Measurements from ENCODE around the gene ZFP62.
"Not testable (repeated sequence)": the region's sequence is repeated elsewhere in the genome, so short reads cannot be mapped to it uniquely, and the experiment has no call there.

Gene ZFP62

GRCh38 chr5:180830253-180831138 is 30.6 kb downstream of the ZFP62 start:
- no peak for DNase-seq (ENCODE audit: low read depth, low spot score)

- no peak for DNase-seq (ENCODE audit: low read depth, low spot score)
Measured at GRCh38 chr5:180829726-180830125, 31.4 kb downstream of the ZFP62 start.

GRCh38 chr5:180828756-180829531 is 32.1 kb downstream of the ZFP62 start:
- not testable (repeated sequence) for DNase-seq (ENCODE audit: low read depth, low spot score)

GRCh38 chr5:180827374-180827773 is 33.7 kb downstream of the ZFP62 start:
- not testable (repeated sequence) for DNase-seq (ENCODE audit: low read depth, low spot score)

GRCh38 chr5:180825768-180826525 is 35.1 kb downstream of the ZFP62 start:
- DNase-seq (ENCODE audit: low read depth, low spot score), result peak; percentile 88

GRCh38 chr5:180824630-180825476 is 36.2 kb downstream of the ZFP62 start:
- DNase-seq (ENCODE audit: low read depth, low spot score), result no peak

GRCh38 chr5:180823940-180824629 is 37.0 kb downstream of the ZFP62 start:
- no peak for DNase-seq (ENCODE audit: low read depth, low spot score)

- DNase-seq (ENCODE audit: low read depth, low spot score), result no peak
Measured at GRCh38 chr5:180823346-180823745, 37.7 kb downstream of the ZFP62 start.

- no peak for DNase-seq (ENCODE audit: low read depth, low spot score)
Measured at GRCh38 chr5:180821538-180821937, 39.5 kb downstream of the ZFP62 start.

- DNase-seq (ENCODE audit: low read depth, low spot score), result no peak
Measured at GRCh38 chr5:180820788-180821321, 40.2 kb downstream of the ZFP62 start.

- DNase-seq (ENCODE audit: low read depth, low spot score), result no peak
Measured at GRCh38 chr5:180818677-180819341, 42.3 kb downstream of the ZFP62 start.

- DNase-seq (ENCODE audit: low read depth, low spot score), result no peak
Measured at GRCh38 chr5:180817893-180818674, 43.0 kb downstream of the ZFP62 start.

- peak; percentile 45 for DNase-seq (ENCODE audit: low read depth, low spot score)
Measured at GRCh38 chr5:180816608-180817534, 44.2 kb downstream of the ZFP62 start.

GRCh38 chr5:180815293-180815917 is 45.7 kb downstream of the ZFP62 start:
- DNase-seq (ENCODE audit: low read depth, low spot score), result no peak

GRCh38 chr5:180813420-180813819 is 47.7 kb downstream of the ZFP62 start:
- no peak for DNase-seq (ENCODE audit: low read depth, low spot score)

- no peak for DNase-seq (ENCODE audit: low read depth, low spot score)
Measured at GRCh38 chr5:180811623-180812124, 49.4 kb downstream of the ZFP62 start.

Measured in astrocyte of the hippocampus (primary cell).